ENCODE data around the gene PTPRE.

Gene PTPRE

GRCh38 chr10:128029290-128029651, 122.4 kb downstream of the PTPRE start:
- DNase-seq: no peak

GRCh38 chr10:128029731-128030369, 122.9 kb downstream of the PTPRE start:
- no peak for DNase-seq

GRCh38 chr10:128030498-128031072, 123.7 kb downstream of the PTPRE start:
- DNase-seq: no peak

- DNase-seq: no peak
These were observed 124.3 kb downstream of the PTPRE start for GRCh38 chr10:128031216-128031615.

- DNase-seq: no peak
These were observed 125.6 kb downstream of the PTPRE start for GRCh38 chr10:128032466-128032865.

- peak; percentile 72 for DNase-seq
These were observed 128.7 kb downstream of the PTPRE start for GRCh38 chr10:128035557-128035973.

- DNase-seq: no peak
These were observed 129.2 kb downstream of the PTPRE start for GRCh38 chr10:128036011-128036615.

- no peak for DNase-seq
These were observed 130.0 kb downstream of the PTPRE start for GRCh38 chr10:128036746-128037543.

- no peak for DNase-seq
These were observed 133.2 kb downstream of the PTPRE start for GRCh38 chr10:128040096-128040495.

- DNase-seq: no peak
These were observed 133.8 kb downstream of the PTPRE start for GRCh38 chr10:128040681-128041080.

- DNase-seq: peak; percentile 41
These were observed 135.3 kb downstream of the PTPRE start for GRCh38 chr10:128042131-128042610.

GRCh38 chr10:128043259-128044045, 136.5 kb downstream of the PTPRE start:
- no peak for DNase-seq

- DNase-seq: no peak
These were observed 137.3 kb downstream of the PTPRE start for GRCh38 chr10:128044186-128044585.

GRCh38 chr10:128044961-128045832, 138.3 kb downstream of the PTPRE start:
- DNase-seq: no peak

GRCh38 chr10:128045833-128046120, 138.9 kb downstream of the PTPRE start:
- no peak for DNase-seq

- DNase-seq: no peak
These were observed 139.5 kb downstream of the PTPRE start for GRCh38 chr10:128046156-128046952.

- no peak for DNase-seq
These were observed 140.0 kb downstream of the PTPRE start for GRCh38 chr10:128046953-128047290.

GRCh38 chr10:128047351-128047750, 140.4 kb downstream of the PTPRE start:
- peak; percentile 89 for DNase-seq

GRCh38 chr10:128047991-128048818, 141.3 kb downstream of the PTPRE start:
- peak; percentile 61 for DNase-seq

GRCh38 chr10:128048819-128049210, 141.9 kb downstream of the PTPRE start:
- no peak for DNase-seq

Measured in CD4-positive, alpha-beta T cell treated with Interleukin-10 for 1 hour (primary cell).